Tibial nerve (tissue), 3 donors: Measurements from ENCODE around the gene LRRC3.

Experiments
- CTCF ChIP-seq, 5 experiments: fragments of 200-600 bp in 3 of 5; fragments of 450-650 bp in 2 of 5; sonication (generic) in 3 of 5; IDR thresholded peaks; one replicate each; pipeline ENCODE4 v1.5.1; 2016 to 2019; ENCODE audit warnings: antibody characterized with exemption in 5 of 5, mild to moderate bottlenecking in 3 of 5, moderate library complexity in 2 of 5
- POLR2A ChIP-seq, 2 donors: fragments of 450-650 bp; IDR thresholded peaks; one replicate each; pipeline ENCODE4 v1.6.1; 2017; ENCODE audit warnings: antibody characterized with exemption in 2 of 2, mild to moderate bottlenecking in 2 of 2, moderate library complexity in 2 of 2

- TF ChIP-seq CTCF (IDR thresholded peaks at IDR 0.05) (no peak), POLR2A (IDR thresholded peaks at IDR 0.05) (no peak)
Observed at GRCh38 chr21:44445145-44445812, 10.0 kb upstream of the LRRC3 start.
